Mesenchymal stem cell (in vitro differentiated cells and primary cell): ENCODE results near the gene MDFI.
A peak's percentile ranks its signal among the peaks of the same experiment; 100 is the strongest.

Experiments used
- DNase-seq: peaks from one replicate; pipeline ENCODE4 v3.0.0-alpha.2; 2013
- H2AFZ ChIP-seq: one replicate; pipeline ENCODE4 v1.6.1; 2013; ENCODE audit warnings: low read depth, mild to moderate bottlenecking, control low read depth, inconsistent platforms, low read length, moderate library complexity
- H2AK5ac ChIP-seq: 2 replicates; pipeline ENCODE4 v1.6.1; 2013; ENCODE audit warnings: low read length, moderate library complexity, mild to moderate bottlenecking, inconsistent platforms; ENCODE audit not compliant: severe bottlenecking
- H2BK120ac ChIP-seq: one replicate; pipeline ENCODE4 v1.6.1; 2013; ENCODE audit warnings: low read depth, mild to moderate bottlenecking, inconsistent platforms, low read length, moderate library complexity
- H2BK12ac ChIP-seq, 2 experiments: one replicate each; pipeline ENCODE4 v1.6.1; 2013; ENCODE audit warnings: inconsistent platforms in 2 of 2, low read length in 2 of 2, mild to moderate bottlenecking in 2 of 2, moderate library complexity in 2 of 2, control low read depth in 1 of 2
- H2BK15ac ChIP-seq: one replicate; pipeline ENCODE4 v1.6.1; 2013; ENCODE audit warnings: mild to moderate bottlenecking, low read depth, inconsistent platforms; ENCODE audit not compliant: poor library complexity, severe bottlenecking
- H2BK5ac ChIP-seq: 2 replicates; pipeline ENCODE4 v1.6.1; 2013; ENCODE audit warnings: low read depth, mild to moderate bottlenecking, low read length, control low read depth, inconsistent platforms; ENCODE audit not compliant: poor library complexity, severe bottlenecking
- H3K14ac ChIP-seq, 2 experiments: one replicate each; pipeline ENCODE4 v1.6.1; 2013; ENCODE audit warnings: inconsistent platforms in 2 of 2, low read length in 2 of 2, control low read depth in 1 of 2, mild to moderate bottlenecking in 1 of 2, moderate library complexity in 1 of 2
- H3K18ac ChIP-seq, 2 experiments: one replicate each; pipeline ENCODE4 v1.6.1; 2013; ENCODE audit warnings: inconsistent platforms in 2 of 2, low read length in 2 of 2, control low read depth in 1 of 2, low read depth in 1 of 2, mild to moderate bottlenecking in 1 of 2
- H3K23ac ChIP-seq, 2 experiments: one replicate each; pipeline ENCODE4 v1.6.1; 2013; ENCODE audit warnings: inconsistent platforms in 2 of 2, low read length in 2 of 2, mild to moderate bottlenecking in 2 of 2, moderate library complexity in 2 of 2, control low read depth in 1 of 2
- H3K27ac ChIP-seq: 2 replicates; pipeline ENCODE4 v1.5.1; 2013; ENCODE audit warnings: mild to moderate bottlenecking, moderate library complexity, low read length, control low read depth, inconsistent platforms; ENCODE audit not compliant: poor library complexity, severe bottlenecking
- H3K27me3 ChIP-seq, 2 experiments: 2 replicates each; pipeline versions ENCODE4 v1.6.1 to v1.7.0; 2013; ENCODE audit warnings: low read length in 2 of 2, mild to moderate bottlenecking in 2 of 2, moderate library complexity in 2 of 2, control low read depth in 1 of 2, inconsistent platforms in 1 of 2; ENCODE audit not compliant: control insufficient read depth in 1 of 2, insufficient read depth in 1 of 2
- H3K36me3 ChIP-seq, 2 experiments: 2 replicates each; pipeline versions ENCODE4 v1.6.1 to v1.7.0; 2013; ENCODE audit warnings: low read length in 2 of 2, control low read depth in 1 of 2, inconsistent platforms in 1 of 2, low read depth in 1 of 2, mild to moderate bottlenecking in 1 of 2; ENCODE audit not compliant: insufficient read depth in 2 of 2, control insufficient read depth in 1 of 2
- H3K4ac ChIP-seq, 2 experiments: one replicate each; pipeline ENCODE4 v1.6.1; 2013; ENCODE audit warnings: inconsistent platforms in 2 of 2, low read length in 2 of 2, mild to moderate bottlenecking in 2 of 2, moderate library complexity in 2 of 2, control low read depth in 1 of 2, low read depth in 1 of 2
- H3K4me1 ChIP-seq: 2 replicates; pipeline ENCODE4 v1.6.1; 2013; ENCODE audit warnings: low read depth, low read length, control low read depth; ENCODE audit not compliant: control insufficient read depth, insufficient read depth
- H3K4me2 ChIP-seq: 2 replicates; pipeline ENCODE4 v1.6.1; 2013; ENCODE audit warnings: low read length, mild to moderate bottlenecking, inconsistent platforms; ENCODE audit not compliant: poor library complexity, severe bottlenecking
- H3K4me3 ChIP-seq, 2 experiments: 2 replicates each; pipeline versions ENCODE4 v1.5.1 to v1.7.0; 2013; ENCODE audit warnings: low read length in 2 of 2, mild to moderate bottlenecking in 2 of 2, control low read depth in 1 of 2, low read depth in 1 of 2; ENCODE audit not compliant: insufficient read depth in 1 of 2
- H3K79me1 ChIP-seq: replicated peaks from 2 replicates; pipeline ENCODE4 v1.6.1; 2013; ENCODE audit warnings: mild to moderate bottlenecking, control low read depth, low read length, inconsistent platforms; ENCODE audit not compliant: poor library complexity, severe bottlenecking
- H3K9ac ChIP-seq: 2 replicates; pipeline ENCODE4 v1.7.0; 2013; ENCODE audit warnings: mild to moderate bottlenecking, low read length, moderate library complexity
- H3K9me3 ChIP-seq: 2 replicates; pipeline ENCODE4 v1.7.0; 2013; ENCODE audit warnings: mild to moderate bottlenecking, low read length; ENCODE audit not compliant: control insufficient read depth
- H4K8ac ChIP-seq: one replicate; pipeline ENCODE4 v1.6.1; 2013; ENCODE audit warnings: inconsistent platforms, mild to moderate bottlenecking, low read length, moderate library complexity
- H4K91ac ChIP-seq: one replicate; pipeline ENCODE4 v1.6.1; 2013; ENCODE audit warnings: mild to moderate bottlenecking, low read length, inconsistent platforms
- WGBS: methylation state at CpG from one replicate; pipeline ENCODE4 v1.1.7; 2013; ENCODE audit warnings: mixed read lengths; 5-methylcytosine and 5-hydroxymethylcytosine counted together

MDFI gene

DNA sequence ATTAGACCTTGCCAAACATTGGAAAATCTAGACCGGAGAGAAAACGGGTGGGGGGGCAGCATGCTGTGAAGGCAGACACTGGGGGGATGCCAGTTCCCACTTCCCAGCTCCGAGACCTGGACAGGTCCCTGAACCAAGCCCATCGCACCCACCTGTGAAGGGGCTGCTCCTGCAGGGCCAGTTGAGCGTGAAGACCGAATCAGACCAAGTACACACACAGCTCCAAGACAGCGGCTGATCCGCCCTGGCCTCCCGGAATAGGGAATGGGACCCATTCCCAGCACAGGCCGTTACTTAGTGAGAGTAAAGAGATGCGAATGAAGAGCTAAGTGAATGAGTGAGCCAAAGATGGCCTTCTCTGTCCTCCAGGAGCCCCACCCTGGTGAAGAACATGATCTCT lies 41.5 kb upstream of the MDFI start:
- Histone ChIP-seq H3K4me2 (no peak overlapping the region), H2BK15ac (no peak overlapping the region), H3K4me3 (no peak overlapping the region), H3K23ac (no peak overlapping the region), H3K9me3 (no peaks in the 10 kb centered on the region), H3K18ac (no peak overlapping the region), H2BK12ac (no peak overlapping the region), H3K14ac (no peak overlapping the region), H3K4me1 (peaks cover 1% of the 10 kb centered on the region), H3K9ac (no peak overlapping the region), H4K8ac (no peak overlapping the region), H2AFZ (no peak overlapping the region), H3K27me3 (no peaks in the 10 kb centered on the region), H3K27ac (no peak overlapping the region), H4K91ac (no peak overlapping the region), H2AK5ac (no peak overlapping the region), H3K36me3 (peaks cover 12 to 81% of the 10 kb centered on the region in 2 experiments), H3K4ac (no peak overlapping the region), H2BK120ac (no peak overlapping the region), H3K79me1 (no peaks in the 10 kb centered on the region), H2BK5ac (no peak overlapping the region)
- no peak for DNase-seq
- 94% methylated on average over 8 of the region's 11 CpGs for WGBS

GRCh38 chr6:41597246-41598000 lies 40.8 kb upstream of the MDFI start:
- H3K4me2 ChIP-seq = no peak overlapping the region

DNA sequence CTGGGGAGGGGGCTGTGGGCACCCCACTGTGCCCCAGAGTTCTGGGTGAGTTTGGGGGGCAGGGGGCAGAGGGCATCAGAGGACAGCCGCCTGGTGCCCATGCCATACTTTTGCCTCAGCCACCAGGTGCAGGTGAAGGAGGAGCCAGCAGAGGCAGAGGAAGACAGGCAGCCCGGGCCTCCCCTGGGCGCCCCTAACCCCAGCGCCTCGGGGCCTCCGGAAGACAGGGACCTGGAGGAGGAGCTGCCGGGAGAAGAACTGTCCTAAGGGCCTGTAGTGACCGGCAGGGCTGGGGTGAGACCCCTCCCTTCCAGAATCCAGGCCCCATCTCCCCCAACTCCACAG lies 39.6 kb upstream of the MDFI start:
- no peak overlapping the region for H3K9ac ChIP-seq
- no peak for DNase-seq
- H3K23ac ChIP-seq = no peak overlapping the region
- 96% methylated on average over 6 of the region's 8 CpGs for whole genome bisulfite sequencing
- H3K36me3 ChIP-seq = peaks cover 12 to 70% of the 10 kb centered on the region in 2 experiments
- H3K4me3 ChIP-seq = no peak overlapping the region
- H3K14ac ChIP-seq = no peak overlapping the region
- no peaks in the 10 kb centered on the region for H3K79me1 ChIP-seq
- no peak overlapping the region for H4K8ac ChIP-seq
- H2BK12ac ChIP-seq = no peak overlapping the region
- H2BK120ac ChIP-seq = no peak overlapping the region
- H3K9me3 ChIP-seq = no peaks in the 10 kb centered on the region
- H2AFZ ChIP-seq = no peak overlapping the region
- no peak overlapping the region for H2AK5ac ChIP-seq
- H3K4me2 ChIP-seq = no peak overlapping the region
- H3K27me3 ChIP-seq = no peaks in the 10 kb centered on the region
- no peak overlapping the region for H4K91ac ChIP-seq
- H2BK15ac ChIP-seq = no peak overlapping the region
- H2BK5ac ChIP-seq = no peak overlapping the region
- no peak overlapping the region for H3K27ac ChIP-seq
- peaks cover 2% of the 10 kb centered on the region for H3K4me1 ChIP-seq
- no peak overlapping the region for H3K18ac ChIP-seq
- H3K4ac ChIP-seq = no peak overlapping the region

More at GRCh38 chr6:41597246-41598000, 40.8 kb upstream of the MDFI start:
- DNase-seq = no peak
- H2AK5ac ChIP-seq = no peak overlapping the region
- no peak overlapping the region for H3K4ac ChIP-seq
- no peaks in the 10 kb centered on the region for H3K27me3 ChIP-seq
- H3K4me3 ChIP-seq = peak overlapping the region in 1 of 2 experiments; percentile 10
- H2BK12ac ChIP-seq = no peak overlapping the region
- no peak overlapping the region for H3K14ac ChIP-seq
- H3K9me3 ChIP-seq = no peaks in the 10 kb centered on the region
- no peak overlapping the region for H2AFZ ChIP-seq
- no peak overlapping the region for H3K9ac ChIP-seq
- H3K27ac ChIP-seq = no peak overlapping the region
- peaks cover 12 to 81% of the 10 kb centered on the region in 2 experiments for H3K36me3 ChIP-seq
- H3K79me1 ChIP-seq = no peaks in the 10 kb centered on the region
- H3K18ac ChIP-seq = no peak overlapping the region
- no peak overlapping the region for H4K8ac ChIP-seq
- no peaks in the 10 kb centered on the region for H3K4me1 ChIP-seq
- H2BK5ac ChIP-seq = no peak overlapping the region
- no peak overlapping the region for H2BK120ac ChIP-seq
- H2BK15ac ChIP-seq = no peak overlapping the region
- H4K91ac ChIP-seq = no peak overlapping the region
- 91% methylated on average over 18 of the region's 19 CpGs for WGBS
- no peak overlapping the region for H3K23ac ChIP-seq

GRCh38 chr6:41599015-41599851 lies 39.0 kb upstream of the MDFI start:
- H3K4me3 ChIP-seq = no peak overlapping the region
- H3K14ac ChIP-seq = no peak overlapping the region
- H3K27me3 ChIP-seq = no peaks in the 10 kb centered on the region
- no peak overlapping the region for H3K4ac ChIP-seq
- H2BK120ac ChIP-seq = no peak overlapping the region
- H4K8ac ChIP-seq = no peak overlapping the region
- H3K79me1 ChIP-seq = no peaks in the 10 kb centered on the region
- H2AFZ ChIP-seq = no peak overlapping the region
- H3K36me3 ChIP-seq = peaks cover 12 to 64% of the 10 kb centered on the region in 2 experiments
- no peak overlapping the region for H3K4me2 ChIP-seq
- no peak overlapping the region for H2AK5ac ChIP-seq
- H3K23ac ChIP-seq = no peak overlapping the region
- H3K4me1 ChIP-seq = peaks cover 2% of the 10 kb centered on the region
- H2BK15ac ChIP-seq = no peak overlapping the region
- no peak overlapping the region for H3K9ac ChIP-seq
- H3K18ac ChIP-seq = no peak overlapping the region
- WGBS = 87% methylated on average over 19 of the region's 21 CpGs
- no peak for DNase-seq
- H3K9me3 ChIP-seq = no peaks in the 10 kb centered on the region
- no peak overlapping the region for H4K91ac ChIP-seq
- no peak overlapping the region for H2BK12ac ChIP-seq
- H2BK5ac ChIP-seq = no peak overlapping the region
- H3K27ac ChIP-seq = no peak overlapping the region
